ENCODE data around the gene TMEM120A.

TMEM120A gene

DNA sequence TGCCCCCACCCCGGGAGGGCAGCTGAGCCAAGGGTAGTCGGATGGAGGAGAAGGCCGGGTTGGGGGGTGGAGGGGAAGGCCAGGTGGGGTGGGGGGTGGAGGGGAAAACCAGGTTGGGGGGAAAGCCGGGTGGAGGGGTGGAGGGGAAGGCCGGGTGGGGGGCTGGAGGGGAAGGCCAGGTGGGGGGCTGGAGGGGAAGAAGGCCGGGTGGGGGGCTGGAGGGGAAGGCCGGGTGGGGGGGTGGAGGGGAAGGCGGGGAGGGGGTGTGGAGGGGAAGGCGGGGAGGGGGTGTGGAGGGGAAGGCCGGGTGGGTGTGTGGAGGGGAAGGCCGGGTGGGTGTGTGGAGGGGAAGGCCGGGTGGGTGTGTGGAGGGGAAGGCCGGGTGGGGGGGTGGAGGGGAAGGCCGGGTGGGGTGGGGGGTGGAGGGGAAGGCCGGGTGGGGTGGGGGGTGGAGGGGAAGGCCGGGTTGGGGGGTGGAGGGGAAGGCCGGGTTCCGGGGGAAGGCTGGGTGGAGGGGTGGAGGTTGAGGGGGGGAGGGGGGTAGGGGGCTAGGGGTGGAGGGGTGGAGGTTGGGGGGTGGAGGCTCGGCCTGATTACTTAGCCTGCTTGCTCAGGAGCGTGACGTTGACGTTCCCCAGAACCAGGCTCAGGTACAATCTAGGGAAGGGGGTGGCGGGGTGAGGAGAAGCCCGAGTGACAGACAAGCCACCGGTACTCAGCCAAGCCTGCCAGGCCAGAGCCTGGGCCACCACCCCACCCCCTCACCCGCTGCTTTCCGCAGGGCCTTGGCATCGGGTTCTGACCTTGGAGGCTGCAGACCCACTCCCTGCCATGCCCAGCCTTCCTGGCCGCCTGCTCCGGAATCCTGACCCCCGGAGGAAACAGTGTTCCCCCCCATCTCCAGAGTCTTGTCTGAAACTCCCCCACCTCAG, 5.6 kb downstream of the TMEM120A start:
- H3K4me3 ChIP-seq (ENCODE audit: low read depth, low read length) = no peak overlapping the region
- DNase-seq (ENCODE audit: low read depth, low spot score) = no peak
- in situ Hi-C loops (cut with HindIII; ENCODE audit: low sequenced_read_pairs) = no loop called here
- TF ChIP-seq, protein P1, sequence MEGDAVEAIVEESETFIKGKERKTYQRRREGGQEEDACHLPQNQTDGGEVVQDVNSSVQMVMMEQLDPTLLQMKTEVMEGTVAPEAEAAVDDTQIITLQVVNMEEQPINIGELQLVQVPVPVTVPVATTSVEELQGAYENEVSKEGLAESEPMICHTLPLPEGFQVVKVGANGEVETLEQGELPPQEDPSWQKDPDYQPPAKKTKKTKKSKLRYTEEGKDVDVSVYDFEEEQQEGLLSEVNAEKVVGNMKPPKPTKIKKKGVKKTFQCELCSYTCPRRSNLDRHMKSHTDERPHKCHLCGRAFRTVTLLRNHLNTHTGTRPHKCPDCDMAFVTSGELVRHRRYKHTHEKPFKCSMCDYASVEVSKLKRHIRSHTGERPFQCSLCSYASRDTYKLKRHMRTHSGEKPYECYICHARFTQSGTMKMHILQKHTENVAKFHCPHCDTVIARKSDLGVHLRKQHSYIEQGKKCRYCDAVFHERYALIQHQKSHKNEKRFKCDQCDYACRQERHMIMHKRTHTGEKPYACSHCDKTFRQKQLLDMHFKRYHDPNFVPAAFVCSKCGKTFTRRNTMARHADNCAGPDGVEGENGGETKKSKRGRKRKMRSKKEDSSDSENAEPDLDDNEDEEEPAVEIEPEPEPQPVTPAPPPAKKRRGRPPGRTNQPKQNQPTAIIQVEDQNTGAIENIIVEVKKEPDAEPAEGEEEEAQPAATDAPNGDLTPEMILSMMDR (IDR thresholded peaks at IDR 0.05; ENCODE audit: low read depth, low read length) = no peak

DNA sequence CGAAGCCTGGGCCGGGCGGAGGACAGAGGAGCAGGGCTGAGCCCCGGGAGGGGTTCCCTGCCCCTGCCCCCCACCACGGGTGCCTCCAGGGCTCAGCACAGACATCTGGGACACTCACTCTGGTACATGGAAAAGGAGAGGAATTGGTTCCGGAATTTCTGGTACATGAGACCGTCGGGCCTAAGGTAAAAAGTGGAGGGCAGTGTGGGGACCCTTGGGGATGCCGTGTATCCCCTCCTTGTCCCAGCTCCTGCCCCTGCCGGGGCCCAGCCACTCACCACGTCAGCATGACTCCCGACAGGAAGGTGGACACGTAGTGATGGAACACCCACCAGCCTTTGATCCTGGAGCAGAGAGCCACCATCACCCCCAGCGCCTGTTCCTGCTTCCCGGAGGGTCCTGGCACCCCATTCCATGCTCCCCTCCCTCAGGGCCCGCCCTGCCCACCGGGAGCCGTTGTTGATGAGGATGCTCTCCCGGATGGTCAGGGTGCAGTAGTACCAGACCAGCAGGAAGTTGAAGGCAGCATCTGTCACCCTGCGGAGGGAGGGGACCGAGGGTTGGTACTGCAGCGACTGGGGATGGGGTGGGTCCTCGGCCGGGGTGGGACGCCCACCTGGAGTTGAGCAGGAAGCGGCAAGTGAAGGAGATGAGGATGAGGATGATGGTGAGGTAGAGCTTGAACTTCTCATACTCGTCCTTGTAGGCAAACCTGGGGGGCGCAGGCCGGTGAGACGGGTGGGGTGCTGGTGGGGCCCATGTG, 6.4 kb downstream of the TMEM120A start:
- in situ Hi-C loops (cut with HindIII; ENCODE audit: low sequenced_read_pairs) = no loop called here
- H3K4me3 ChIP-seq (ENCODE audit: low read depth, low read length) = no peak overlapping the region
- TF ChIP-seq, protein P1 (IDR thresholded peaks at IDR 0.05; ENCODE audit: low read depth, low read length) = no peak
- DNase-seq (ENCODE audit: low read depth, low spot score) = no peak

DNA sequence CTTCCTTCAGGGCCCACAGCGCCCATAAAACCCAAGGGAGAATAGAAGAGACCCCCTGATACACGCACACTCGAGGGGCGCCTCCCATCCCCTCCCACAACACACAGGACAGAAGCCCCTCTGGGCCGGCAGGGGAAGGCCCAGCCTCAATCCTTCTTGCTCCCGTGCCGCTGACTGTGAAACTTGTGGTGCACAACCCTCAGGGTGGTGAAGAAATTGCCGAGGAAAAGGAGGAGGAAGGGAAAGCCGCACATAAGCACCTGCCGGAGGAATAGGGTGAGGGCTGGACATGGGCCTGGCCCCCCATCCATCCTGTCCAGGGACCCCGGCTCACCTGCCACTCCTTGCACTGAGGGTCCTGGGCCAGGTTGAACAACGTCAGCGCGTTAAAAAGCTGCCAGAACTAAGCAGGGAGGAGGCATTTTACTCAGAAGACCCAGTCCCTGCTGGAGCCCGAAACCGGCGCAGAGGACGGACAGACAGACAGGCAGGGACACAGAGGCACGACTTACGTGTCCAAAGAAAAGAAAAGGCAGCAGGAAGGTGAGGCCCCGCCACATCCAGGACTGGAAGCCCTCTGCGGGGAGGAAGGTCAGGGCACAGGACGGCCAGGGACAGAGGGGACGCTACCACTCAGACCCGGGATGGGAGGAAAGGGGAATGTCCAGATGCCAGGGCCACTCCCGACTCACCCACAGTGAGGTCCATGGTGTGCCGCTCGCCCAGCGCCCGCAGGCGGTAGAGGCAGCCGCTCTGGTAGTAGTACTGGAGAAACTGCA, 7.2 kb downstream of the TMEM120A start:
- in situ Hi-C loops (cut with HindIII; ENCODE audit: low sequenced_read_pairs) = no loop called here
- H3K4me3 ChIP-seq (ENCODE audit: low read depth, low read length) = no peak overlapping the region
- DNase-seq (ENCODE audit: low read depth, low spot score) = no peak
- TF ChIP-seq, protein P1 (IDR thresholded peaks at IDR 0.05; ENCODE audit: low read depth, low read length) = no peak

DNA sequence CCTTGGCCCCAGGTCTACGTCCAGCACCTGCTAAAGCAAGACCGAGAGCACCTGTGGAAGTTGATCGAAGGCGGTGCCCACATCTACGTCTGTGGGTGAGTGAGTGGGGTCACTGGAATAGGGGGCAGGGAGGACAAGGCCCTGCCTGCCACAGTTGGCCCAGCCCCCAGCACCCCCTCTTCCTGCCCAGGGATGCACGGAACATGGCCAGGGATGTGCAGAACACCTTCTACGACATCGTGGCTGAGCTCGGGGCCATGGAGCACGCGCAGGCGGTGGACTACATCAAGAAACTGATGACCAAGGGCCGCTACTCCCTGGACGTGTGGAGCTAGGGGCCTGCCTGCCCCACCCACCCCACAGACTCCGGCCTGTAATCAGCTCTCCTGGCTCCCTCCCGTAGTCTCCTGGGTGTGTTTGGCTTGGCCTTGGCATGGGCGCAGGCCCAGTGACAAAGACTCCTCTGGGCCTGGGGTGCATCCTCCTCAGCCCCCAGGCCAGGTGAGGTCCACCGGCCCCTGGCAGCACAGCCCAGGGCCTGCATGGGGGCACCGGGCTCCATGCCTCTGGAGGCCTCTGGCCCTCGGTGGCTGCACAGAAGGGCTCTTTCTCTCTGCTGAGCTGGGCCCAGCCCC, 8.1 kb downstream of the TMEM120A start:
- TF ChIP-seq, protein P1 (IDR thresholded peaks at IDR 0.05; ENCODE audit: low read depth, low read length) = no peak
- no peak for DNase-seq (ENCODE audit: low read depth, low spot score)
- in situ Hi-C loops (cut with HindIII; ENCODE audit: low sequenced_read_pairs) = no loop called here
- no peak overlapping the region for H3K4me3 ChIP-seq (ENCODE audit: low read depth, low read length)

DNA sequence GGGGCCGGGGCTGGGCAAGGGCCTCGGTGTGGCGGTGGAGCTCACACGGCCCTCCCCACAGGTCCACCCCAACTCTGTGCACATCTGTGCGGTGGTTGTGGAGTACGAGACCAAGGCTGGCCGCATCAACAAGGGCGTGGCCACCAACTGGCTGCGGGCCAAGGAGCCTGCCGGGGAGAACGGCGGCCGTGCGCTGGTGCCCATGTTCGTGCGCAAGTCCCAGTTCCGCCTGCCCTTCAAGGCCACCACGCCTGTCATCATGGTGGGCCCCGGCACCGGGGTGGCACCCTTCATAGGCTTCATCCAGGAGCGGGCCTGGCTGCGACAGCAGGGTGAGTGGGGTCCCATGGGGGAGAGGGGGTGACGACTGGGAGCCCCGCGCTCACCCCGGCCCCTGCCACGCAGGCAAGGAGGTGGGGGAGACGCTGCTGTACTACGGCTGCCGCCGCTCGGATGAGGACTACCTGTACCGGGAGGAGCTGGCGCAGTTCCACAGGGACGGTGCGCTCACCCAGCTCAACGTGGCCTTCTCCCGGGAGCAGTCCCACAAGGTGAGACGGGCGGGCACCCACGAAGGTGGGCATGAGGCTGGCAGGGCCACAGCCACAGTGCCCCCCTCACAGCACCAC, 8.8 kb downstream of the TMEM120A start:
- no peak overlapping the region for H3K4me3 ChIP-seq (ENCODE audit: low read depth, low read length)
- in situ Hi-C loops (cut with HindIII; ENCODE audit: low sequenced_read_pairs) = no loop called here
- DNase-seq (ENCODE audit: low read depth, low spot score) = no peak
- TF ChIP-seq, protein P1 (IDR thresholded peaks at IDR 0.05; ENCODE audit: low read depth, low read length) = no peak

All from astrocyte of the spinal cord (primary cell).